GM21528 (cell line): ENCODE data around the gene ATP2B1.
"Not testable (repeated sequence)": the region's sequence is repeated elsewhere in the genome, so short reads cannot be mapped to it uniquely, and the experiment has no call there.

ENCODE experiments used
- ATAC-seq: cut with Tn5 transposase; IDR thresholded peaks from one replicate; pipeline ENCODE4 v1.9.1; 2021; ENCODE audit warnings: mild to moderate bottlenecking, moderate library complexity; ENCODE audit not compliant: unreplicated experiment, low FRiP score

ATP2B1 gene

DNA sequence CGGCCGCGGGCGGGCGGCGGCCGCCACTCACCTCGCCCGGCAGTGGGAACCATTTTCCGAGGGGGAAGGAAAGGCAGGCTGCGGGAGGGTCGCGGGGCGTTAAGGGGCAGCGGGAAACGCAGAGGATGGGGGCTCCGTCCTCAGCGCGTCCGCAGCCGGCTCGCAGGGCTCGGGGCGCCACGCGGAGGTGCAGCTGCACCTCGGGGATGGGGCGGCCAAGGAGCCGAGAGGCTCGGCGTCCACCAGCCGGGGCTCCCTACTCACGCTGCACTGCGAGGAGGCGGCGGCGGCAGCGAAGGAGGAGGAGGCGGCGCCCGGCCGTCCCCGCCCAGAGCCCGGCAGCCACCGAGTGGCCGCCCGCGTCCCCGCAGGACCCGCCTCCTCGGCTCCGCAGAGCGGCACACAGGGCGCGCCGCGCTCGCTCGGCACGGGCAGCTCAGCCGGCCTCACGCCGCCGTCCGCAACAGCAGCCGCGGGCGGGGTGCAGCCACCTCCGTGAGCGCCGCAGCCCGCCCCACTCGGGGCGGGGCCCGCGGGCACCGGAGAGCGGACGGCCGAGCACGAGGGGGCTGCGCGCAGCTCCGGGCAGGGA, at the start of gene ATP2B1:
ATP2B1 (minus strand) TSS at position 274 of the 592 bp plus-strand sequence. CDS start 52,952 bp downstream, outside the sequence.
- peak; percentile 61 for ATAC-seq

DNA sequence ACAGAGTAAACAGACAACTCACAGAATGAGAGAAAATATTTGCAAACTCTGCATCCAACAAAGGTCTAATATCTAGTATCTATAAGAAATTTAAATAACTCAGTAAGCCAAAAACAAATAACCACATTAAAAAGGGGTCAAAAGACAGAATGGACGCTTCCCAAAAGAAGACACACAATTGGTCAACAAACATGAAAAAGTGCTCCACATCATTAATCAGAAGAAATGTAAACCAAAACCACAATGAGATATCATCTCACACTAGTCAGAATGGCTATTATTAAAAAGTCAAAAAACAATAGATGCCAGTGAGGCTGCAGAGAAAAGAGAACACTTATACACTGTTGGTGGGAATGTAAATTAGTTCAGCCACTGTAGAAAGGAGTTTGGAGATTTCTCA, 49.3 kb upstream of the ATP2B1 start:
- ATAC-seq, result not testable (repeated sequence)

DNA sequence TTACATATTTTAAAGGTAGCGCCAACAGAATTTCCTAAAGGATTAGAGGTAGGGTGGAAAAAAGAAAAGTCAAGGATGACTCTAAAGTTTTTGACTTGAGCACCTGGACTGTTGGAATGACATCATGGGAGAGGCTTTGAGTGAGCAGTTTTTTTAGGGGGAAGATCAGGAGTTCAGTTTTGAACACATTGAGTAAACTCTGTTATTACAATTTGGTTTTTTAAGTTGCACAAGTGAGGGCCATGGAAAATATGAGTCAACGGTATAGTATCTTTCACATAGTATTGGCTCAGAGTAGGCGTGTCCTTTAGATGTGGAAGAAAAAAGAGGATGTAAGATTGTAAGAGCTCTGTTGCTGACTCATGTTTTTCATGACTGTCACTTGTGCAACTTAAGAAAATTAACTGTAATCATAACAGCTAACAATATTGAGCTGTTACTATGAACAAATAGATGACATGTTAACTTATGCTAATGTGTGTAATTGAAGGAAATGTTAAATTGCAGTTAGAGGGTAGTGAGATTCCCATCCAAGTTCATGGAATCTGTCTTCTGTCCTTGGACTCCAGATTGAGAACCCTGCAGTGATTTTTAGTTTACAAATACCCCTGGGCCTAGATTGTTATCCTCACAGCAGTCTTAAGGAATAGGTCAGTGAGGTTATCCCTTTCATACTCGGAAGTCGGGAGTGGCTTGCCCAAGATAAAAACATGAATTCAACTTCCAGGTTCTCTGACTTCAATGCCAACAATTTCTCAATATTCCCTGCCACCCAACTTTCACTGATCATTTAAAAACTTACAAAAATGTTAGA, 48.2 kb upstream of the ATP2B1 start:
- peak; percentile 95 for ATAC-seq

DNA sequence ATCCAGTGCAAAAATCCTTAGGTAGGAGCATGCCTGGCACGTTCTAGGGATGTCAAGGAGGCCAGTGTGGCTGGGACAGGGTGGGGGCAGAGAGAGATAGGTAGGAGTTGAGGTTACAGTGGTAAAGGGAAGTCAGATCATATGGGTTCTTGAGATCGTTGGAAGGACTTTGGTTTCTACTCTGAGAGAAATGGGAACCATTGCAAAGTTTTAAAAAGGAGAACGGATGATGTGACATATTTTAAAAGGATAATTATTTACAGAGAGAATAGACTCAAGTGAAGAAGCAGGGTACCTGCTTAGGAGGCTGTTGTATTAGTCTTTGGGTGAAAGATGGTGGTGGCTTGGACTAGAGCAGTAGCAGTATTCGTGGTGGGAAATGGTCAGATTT, 47.6 kb upstream of the ATP2B1 start:
- peak; percentile 17 for ATAC-seq

DNA sequence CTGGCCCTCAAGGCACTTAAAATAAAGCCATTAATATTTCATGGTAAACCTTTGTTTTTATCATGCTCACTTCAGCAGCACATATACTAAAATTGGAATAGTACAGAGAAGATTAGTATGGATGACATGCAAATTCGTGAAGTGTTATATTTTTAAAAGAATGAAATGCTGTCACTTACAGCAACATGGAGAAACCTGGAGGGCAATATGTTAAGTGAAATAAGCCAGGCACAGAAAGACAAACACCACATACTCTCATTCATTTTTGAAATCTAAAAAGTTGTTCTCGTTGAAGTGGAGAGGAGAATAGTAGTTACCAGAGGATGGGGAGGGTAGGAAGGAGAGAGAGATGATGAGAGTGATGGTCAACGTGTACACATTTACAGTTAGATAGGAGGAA, 45.4 kb upstream of the ATP2B1 start:
- ATAC-seq, result no peak

DNA sequence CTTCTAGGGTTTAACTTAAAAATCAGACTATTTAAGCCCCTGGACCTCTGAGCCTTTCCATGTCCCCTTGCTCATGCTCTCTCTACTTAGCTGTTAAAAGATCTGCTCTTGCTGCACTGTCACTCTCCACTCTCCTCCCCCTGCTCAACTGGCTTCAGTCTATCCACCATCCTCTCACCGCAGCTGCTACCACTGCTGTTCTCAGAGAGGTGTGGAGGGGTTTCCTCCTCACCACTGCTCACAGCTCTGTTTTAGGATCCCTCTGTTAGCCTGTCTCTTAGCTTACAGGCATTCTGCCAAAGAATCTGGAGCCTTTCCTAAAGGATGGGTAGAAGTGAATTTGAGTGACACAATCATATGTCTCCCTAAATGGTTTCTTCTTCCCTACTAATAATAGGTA, 43.7 kb upstream of the ATP2B1 start:
- ATAC-seq, result no peak

DNA sequence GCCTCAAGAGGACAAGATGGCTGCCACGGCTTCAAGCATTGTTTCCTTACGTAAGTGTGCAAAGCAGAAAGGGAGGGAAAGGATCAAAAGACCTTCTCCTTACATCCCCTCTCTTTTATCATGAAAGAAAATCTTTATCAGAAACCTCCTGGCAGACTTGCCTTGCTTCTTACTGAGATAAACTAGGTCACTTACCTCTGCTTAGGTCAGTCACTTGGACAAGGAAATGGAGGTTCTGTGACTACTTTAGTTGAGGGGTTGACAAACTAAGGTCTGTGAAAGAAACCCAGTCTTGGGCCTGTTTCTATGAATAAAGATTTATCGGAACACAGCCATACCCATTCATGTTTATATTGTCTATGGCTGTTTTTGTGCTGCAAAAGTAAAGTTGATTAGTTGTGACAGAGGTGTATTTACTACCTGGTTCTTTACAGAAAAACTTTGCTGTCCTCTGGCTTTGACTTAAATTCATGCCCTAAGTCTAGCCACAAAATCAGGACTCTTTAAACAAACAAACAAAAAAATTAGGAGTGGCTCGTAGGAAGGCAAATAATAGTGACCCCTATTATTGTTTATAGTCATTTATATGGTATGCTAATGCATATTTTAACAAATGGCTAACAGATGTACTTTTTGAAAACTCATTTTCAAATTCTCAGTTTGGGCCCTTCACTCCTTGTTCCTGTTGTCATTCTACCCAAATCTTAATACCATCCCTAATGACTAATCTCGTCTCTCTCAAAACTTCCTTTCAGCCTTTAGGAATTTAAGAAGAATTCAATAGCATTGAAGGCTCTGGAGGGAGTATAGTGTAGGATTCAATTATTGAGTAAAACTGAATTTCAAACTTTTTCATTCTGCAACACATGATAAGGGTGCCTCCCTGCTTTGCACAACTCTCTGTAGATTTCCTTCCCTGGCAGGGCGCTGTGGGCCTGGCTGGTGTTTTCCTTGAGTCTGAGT, 42.0 kb upstream of the ATP2B1 start:
- ATAC-seq, result no peak

DNA sequence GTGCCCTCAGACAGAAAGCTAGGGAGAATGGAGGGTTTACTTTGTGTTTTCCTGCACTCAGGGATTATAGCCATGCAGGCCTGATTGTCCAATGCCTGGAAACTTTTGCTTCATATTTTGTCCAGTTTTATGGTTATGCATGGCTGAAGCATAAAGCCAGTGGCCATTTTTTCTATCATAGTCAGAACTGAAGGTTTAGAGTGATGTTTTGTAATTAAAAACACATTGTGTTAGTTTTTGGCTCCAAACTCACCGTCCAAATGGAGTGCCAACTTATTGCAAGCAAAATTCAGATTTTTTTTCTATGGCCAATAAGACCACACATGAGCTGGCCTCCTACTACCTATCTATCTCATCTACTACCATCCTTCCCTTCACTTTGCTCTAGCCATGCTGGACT, 40.2 kb upstream of the ATP2B1 start:
- no peak for ATAC-seq

DNA sequence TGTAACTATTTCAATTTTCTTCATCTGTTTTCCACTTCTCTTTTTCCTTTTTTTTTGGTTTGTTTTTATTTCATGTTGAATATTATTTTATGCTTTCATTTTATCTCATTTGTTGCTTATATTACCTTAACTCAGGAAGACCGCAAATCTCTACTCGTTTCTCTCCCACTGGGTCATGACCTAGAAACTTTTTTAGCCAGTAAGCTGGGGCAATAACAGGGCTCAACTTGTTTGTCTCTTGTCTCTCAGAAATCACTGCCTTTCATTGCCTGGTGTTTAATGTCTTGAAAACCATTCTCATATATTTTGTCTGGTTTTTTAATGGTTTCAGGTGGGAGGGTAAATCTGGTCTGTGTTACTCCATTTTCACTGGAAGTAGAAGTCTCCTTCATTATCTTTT, 36.6 kb upstream of the ATP2B1 start:
- no peak for ATAC-seq

DNA sequence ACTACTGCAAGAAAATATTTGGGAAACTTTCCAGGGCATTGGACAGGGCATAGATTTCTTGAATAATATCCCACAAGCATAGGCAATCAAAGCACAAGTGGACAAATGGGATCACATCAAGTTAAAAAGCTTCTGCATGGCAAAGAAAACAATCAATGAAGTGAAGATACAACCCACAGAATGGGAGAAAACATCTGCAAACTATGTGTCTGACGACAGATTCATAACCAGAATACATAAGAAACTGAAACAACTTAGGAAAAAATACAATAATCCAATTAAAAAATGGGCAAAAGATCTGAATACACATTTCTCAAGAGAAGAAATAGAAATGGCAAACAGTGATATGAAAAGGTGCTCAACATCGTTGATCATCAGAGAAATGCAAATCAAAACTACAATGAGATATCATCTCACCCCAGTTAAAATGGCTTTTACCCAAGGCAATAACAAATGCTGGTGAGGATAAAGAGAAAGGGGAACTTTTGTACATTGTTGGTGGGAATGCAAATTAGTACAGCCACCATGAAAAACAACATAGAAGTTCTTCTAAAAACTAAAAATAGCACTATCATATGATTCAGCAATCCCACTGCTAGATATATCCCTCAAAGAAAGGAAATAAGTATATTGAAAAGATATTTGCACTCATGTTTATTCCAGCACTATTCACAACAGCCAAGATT, 33.8 kb upstream of the ATP2B1 start:
- no peak for ATAC-seq

DNA sequence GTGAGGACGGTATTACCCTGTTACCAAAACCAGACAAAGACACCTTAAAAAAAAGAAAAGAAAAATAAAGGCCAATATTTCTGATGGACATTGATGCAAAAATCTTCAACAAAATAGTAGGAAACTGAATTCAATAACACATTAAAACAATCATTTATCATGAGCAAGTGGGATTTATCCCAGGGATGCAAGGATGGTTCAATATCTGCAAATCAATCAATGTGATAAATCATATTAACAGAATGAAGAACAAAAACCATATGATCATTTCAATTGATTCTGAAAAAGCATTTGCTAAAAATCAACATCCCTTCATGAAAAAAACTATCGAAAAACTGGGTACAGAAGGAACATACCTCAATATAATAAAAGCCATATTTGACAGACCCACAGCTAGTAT, 32.3 kb upstream of the ATP2B1 start:
- no peak for ATAC-seq

DNA sequence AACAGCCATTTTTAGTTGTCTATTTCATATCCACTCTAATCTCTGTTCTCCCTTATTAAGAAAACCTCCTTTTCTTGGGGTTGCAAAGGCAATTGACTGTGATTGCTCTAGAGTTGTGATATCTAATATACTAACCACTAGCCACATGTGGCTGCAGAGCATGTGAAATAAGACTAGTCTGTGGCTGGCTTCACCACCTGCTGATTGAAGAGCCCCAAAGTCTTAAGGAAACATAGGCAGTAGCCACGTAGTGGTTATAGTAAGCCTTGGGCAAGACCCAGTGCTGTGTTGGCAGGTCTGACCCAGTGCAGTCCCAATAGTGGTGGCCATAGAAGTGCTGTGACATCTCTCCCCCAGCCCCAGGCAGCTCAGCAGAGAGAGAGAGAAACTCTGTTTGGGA, 28.4 kb upstream of the ATP2B1 start:
- ATAC-seq, result no peak

DNA sequence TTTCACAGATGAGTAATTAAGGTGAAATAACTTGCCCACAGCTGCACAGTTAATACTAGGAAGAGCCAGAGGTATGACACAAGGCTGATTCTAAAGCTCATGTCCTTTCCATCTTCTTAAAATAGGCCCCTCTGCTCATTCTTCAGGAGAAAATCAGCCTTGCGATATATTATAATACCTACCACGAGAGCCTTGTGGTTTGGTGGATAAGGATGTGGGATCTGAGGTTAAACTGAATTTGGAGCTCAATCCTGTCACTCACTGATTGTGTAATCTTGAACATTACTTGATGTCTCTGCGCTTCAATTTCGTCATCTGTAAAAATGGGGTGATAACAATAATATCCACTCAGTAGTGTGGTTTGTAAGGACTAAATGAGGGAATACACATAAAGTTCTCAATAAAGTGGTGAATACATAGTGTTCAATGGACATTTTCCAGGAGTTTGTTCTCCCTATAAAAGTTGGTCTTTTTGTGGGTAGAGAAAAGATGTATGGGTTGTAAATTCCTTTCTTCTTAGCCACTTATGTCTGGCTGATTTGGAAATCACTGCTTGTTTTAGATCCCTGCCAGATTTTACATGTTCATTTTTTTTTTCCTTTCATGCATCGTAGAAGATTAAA, 25.1 kb upstream of the ATP2B1 start:
- ATAC-seq, result no peak

DNA sequence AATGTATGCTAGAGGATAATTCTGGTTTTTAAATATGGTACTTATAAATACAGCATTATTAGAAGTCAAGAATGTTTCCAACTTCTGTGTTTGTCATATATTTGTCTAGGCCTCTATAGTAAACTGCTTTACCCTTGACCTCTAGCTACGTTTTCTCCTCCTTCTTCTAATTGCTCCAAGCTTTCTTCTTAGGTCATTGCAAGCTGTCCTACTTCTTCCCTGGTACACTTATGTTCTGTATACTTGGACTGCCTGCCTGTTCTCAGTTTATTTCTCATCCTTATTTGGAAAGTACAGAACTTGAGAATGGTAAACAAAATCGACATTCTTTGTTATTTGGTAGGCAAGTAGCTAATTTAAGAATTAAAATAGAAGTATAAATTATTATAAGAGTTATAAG, 23.9 kb upstream of the ATP2B1 start:
- ATAC-seq, result no peak

DNA sequence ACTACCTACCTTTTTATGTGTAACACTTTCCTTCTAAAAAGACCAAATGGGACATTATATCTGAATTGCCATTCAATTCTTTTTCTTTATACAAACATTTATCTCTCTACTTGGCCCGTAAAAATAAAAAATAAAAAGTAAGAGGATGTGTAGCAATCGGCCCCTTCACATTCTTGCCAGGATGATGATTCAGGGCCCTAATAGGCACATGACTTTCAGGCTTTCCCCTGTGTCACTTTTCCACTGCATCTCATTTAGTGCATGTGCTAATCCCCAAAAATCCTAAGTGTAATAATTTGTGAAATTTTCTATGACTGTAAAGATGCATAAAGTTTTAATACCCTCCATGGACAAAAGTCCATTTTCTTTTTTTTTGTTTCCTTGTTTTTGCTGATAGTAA, 23.0 kb upstream of the ATP2B1 start:
- no peak for ATAC-seq

DNA sequence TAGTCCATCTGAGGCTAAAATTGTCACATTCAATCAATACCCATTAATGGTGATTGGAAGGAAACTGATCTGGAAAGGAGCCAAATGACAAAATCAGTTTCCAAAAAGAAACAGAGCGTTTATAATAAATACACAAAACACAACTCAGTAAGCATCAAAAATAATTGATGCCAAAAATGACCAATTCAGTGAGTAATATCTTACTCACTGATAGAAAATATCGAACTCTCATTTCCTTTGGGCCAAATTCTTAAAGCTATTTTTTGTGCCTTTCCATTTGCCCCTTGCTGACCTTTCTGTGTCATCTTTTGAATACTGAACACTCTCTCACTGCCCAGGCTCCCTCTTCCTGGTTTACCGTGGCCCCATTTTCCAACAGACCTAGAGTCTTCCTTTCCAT, 22.5 kb upstream of the ATP2B1 start:
- ATAC-seq, result no peak

DNA sequence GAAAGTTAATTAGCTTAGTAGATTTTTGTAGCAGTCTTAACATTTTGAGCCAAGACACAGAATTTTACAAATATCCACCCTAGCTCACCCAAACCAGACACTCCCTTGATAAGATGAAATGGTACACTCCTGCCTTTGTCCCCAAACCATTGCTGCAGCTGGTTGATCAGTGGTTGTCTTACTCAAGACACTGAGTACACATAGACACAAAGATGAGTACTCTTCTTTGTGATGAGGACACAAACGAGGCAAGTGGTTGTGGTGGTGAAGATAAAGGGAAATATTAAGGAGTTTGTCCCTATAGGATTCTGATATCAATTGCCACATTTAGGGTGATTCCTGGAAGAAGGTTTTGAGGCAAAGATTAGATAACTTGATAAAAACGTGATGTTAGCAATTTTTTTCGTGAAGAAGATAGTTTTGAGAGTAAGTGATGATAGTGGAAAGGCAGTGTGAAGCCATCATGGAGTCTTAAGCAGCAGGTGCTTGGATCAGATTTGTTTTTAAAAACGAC, 21.4 kb upstream of the ATP2B1 start:
- ATAC-seq, result no peak

DNA sequence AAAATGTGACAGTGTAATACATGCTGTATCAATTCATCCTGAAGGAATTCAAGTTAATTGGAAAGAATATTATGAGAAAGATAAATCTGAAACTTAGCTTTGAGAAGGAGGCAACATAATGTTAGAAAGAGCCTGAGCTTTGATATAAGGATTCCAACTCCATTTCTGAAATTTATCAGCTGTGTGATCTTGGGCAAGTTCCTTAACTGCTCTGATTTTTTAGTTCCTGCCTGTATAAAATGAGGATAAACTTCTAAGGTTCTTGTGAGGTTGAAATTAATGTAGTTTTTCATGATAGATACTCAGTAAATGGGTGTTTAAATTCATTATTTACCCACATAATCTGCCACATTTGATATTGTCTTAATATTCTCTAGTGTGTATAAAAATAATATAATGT, 14.6 kb upstream of the ATP2B1 start:
- no peak for ATAC-seq

DNA sequence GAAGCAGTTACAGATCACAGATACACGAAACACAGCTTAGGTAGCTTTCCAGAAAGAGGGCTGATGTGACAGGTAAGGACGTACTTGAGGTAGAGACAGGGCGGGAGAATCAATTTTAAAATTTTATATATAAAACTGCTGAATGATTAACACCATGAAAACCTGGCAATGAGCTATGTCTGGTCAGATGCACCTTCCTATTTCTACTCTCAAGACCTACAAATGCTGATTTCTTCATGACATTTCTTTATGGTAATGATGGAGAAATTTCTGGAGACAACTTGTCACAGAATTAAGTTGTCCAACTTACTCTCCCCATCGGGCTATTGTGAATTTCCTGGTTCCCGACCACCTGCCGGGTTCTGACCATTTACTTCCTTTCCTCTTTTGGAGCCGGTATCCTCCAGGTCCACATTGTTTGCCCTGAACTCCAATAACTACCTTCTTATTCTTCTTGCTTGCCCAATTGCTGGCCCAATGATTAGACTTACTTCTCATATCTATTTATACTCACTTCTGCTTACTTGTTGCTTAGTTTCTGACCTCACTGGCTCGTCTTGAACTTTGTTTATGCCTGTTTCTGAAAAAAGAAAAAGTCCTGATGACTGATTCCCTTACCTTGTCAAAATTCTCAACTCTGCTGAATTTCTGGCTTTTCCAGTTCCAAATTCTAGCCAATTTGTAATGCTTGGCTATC, 12.8 kb upstream of the ATP2B1 start:
- peak; percentile 81 for ATAC-seq
